LNCaP clone FGC (cell line): ENCODE measurements around the gene RSPH6A.

ENCODE experiments used
- DNase-seq: peaks from one replicate; pipeline ENCODE4 v3.0.0-alpha.2; 2011; ENCODE audit warnings: low read depth
- H3K4me3 ChIP-seq: 2 replicates; pipeline ENCODE4 v1.5.1; 2011; ENCODE audit warnings: mild to moderate bottlenecking, low read depth, low read length, control low read depth
- CTCF ChIP-seq: IDR thresholded peaks from 2 replicates; pipeline ENCODE4 v1.5.1; 2012; ENCODE audit warnings: mild to moderate bottlenecking; ENCODE audit not compliant: control insufficient read depth, insufficient read depth; ENCODE audit errors: extremely low read depth

Gene RSPH6A

GRCh38 chr19:45766296-45766868, 48.7 kb downstream of the RSPH6A start:
- no peak for DNase-seq
- H3K4me3 ChIP-seq, result no peak overlapping the region; the same call in 1 of the 2 replicates
- TF ChIP-seq CTCF, result no peak

- TF ChIP-seq CTCF, result no peak
- H3K4me3 ChIP-seq, result no peak overlapping the region
- no peak for DNase-seq
Measured at GRCh38 chr19:45765702-45766295, 49.3 kb downstream of the RSPH6A start.

- H3K4me3 ChIP-seq, result no peak overlapping the region
- DNase-seq, result no peak
- no peak for TF ChIP-seq CTCF
Measured at GRCh38 chr19:45764945-45765701, 50.0 kb downstream of the RSPH6A start.

GRCh38 chr19:45764475-45764874, 50.6 kb downstream of the RSPH6A start:
- no peak for DNase-seq
- TF ChIP-seq CTCF, result no peak
- no peak overlapping the region for H3K4me3 ChIP-seq

- no peak for DNase-seq
- TF ChIP-seq CTCF, result no peak
- no peak overlapping the region for H3K4me3 ChIP-seq
Measured at GRCh38 chr19:45763691-45764294, 51.3 kb downstream of the RSPH6A start.

GRCh38 chr19:45762870-45763631, 52.1 kb downstream of the RSPH6A start:
- no peak overlapping the region for H3K4me3 ChIP-seq
- TF ChIP-seq CTCF, result no peak
- DNase-seq, result no peak
